ENCODE measurements around the gene UNC45A.
"Not testable (repeated sequence)": the region's sequence is repeated elsewhere in the genome, so short reads cannot be mapped to it uniquely, and the experiment has no call there.

The UNC45A gene

DNA sequence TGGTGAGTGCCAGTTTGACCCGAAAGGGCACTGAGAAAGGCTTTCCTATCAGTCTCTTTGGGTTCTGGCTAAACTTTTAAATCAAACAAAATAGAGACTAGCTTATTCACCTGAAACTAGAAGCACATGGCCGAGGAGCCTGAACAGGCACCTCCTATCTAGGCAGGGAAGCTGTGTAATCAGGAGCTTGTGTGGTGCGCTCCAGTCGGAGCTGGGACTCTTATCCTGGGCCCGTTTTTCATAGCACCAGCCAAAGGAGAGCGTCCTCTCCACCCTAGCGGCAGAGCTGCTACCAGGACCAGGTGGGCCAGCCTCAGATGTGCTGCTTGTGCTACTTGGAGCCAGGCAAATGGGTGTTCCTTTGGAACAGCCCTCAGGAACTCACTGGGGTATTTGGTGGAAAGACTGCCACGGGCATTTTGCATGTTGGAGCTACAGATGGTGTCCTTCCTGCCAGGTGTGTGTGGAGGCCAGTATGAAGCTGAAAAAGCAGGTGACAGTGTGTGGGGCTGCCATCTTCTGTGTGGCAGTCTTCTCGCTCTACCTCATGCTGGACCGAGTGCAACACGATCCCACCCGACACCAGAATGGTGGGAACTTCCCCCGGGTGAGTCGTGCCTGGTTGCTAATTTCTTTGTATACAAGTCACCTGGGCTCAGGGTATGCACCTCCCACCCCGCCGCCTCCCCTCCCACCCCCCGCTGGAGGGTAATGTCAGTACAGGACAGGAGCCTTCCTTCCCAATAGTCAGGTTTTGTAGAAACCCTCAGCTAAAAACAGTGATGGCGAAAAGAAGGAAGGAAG lies 31.1 kb upstream of the UNC45A start:
- no peak for DNase-seq (ENCODE audit: low read depth in 2 of 2)

DNA sequence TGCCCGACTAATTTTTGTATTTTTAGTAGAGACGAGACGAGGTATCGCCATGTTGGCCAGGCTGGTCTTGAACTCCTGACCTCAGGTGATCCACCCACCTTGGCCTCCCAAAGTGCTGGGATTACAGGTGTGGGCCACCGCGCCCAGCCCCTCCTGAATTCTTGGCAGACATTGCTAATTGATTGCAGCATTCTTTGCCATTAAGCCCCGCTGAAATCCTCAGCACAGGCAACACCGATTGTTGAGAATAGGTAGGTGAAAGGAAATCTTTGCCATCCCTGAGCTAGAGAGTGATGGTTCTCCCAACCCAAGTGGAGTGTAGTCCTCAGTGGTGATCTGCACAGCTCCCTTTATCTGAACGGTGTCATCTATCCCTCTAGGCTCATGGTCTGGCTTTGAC lies 30.3 kb upstream of the UNC45A start:
- no peak for DNase-seq (ENCODE audit: low read depth in 2 of 2)

DNA sequence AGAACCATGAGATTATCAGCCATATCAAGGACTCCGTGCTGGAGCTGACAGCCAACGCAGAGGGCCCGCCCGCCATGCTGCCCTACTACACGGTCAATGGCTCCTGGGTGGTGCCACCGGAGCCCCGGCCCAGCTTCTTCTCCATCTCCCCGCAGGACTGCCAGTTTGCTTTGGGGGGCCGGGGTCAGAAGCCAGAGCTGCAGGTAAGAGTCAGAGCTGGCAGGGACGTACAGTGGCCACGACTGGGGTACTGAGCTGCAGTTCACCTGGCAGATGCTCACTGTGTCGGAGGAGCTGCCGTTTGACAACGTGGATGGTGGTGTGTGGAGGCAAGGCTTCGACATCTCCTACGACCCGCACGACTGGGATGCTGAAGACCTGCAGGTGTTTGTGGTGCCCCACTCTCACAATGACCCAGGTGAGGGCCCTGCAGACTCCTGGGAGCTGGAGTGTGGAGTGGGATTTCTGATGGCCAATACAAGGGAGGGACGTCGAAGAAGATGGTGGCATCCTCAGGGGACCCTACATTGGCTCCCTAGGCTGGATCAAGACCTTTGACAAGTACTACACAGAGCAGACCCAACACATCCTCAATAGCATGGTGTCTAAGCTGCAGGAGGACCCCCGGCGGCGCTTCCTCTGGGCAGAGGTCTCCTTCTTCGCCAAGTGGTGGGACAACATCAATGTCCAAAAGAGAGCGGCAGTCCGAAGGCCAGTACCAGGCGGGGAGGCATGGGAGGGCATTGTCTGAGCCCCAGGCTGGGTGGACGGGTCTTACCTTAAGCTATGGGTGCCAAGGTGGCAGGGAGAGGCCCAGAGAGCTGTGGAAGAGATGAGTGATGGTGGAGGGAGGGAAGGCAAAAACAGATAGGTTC lies 29.5 kb upstream of the UNC45A start:
- no peak for DNase-seq (ENCODE audit: low read depth in 2 of 2)

DNA sequence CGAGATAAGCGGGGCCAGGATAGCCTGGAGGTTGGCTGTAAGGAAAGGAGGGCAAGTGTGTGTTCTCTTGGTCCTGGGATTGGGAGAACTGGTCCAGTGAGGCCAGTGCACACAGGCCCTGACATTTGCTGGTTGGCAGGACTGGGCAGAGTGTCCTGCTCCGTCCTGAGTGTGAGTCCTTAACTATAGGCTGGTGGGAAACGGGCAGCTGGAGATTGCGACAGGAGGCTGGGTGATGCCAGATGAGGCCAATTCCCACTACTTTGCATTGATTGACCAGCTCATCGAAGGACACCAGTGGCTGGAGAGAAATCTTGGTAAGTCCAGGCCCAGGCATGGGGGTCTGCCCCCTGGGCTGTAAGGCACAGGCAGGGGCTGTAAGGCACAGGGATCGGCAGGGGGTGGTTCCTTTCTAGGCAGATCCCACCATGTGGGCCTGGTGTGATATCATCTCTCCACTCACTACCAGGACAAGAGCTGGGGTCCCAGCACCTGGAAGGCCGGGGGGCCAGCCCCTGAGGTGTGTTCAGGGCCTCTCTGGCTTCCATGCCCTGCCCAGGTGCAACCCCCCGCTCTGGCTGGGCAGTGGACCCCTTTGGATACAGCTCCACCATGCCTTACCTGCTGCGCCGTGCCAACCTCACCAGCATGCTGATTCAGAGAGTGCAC lies 28.8 kb upstream of the UNC45A start:
- no peak for DNase-seq (ENCODE audit: low read depth in 2 of 2)

DNA sequence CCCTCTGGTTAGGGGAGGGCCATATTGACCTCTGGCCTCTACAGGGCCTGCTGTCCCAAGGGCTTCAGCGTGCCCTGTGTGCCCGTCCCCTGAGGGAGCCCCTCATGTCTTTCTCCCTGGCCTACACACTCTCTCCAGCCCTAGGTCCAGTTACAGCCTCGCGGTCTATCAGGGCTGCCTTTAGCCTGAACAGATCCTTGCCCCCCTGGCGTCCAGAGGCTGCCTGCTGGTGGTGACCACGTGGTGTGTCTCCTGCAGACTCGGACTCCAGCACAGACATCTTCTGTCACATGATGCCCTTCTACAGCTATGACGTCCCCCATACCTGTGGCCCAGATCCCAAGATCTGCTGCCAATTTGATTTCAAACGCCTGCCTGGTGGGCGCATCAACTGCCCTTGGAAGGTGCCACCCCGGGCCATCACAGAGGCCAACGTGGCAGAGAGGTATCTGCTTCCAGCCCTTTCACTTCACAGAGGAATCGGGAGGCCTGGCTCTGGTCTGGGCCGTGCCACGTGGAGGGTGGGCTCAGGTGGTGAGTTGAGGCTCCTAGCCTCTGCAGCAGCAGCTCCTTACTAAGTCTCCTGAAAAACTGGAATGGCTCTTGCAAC lies 27.9 kb upstream of the UNC45A start:
- DNase-seq (ENCODE audit: low read depth in 2 of 2), result no peak

DNA sequence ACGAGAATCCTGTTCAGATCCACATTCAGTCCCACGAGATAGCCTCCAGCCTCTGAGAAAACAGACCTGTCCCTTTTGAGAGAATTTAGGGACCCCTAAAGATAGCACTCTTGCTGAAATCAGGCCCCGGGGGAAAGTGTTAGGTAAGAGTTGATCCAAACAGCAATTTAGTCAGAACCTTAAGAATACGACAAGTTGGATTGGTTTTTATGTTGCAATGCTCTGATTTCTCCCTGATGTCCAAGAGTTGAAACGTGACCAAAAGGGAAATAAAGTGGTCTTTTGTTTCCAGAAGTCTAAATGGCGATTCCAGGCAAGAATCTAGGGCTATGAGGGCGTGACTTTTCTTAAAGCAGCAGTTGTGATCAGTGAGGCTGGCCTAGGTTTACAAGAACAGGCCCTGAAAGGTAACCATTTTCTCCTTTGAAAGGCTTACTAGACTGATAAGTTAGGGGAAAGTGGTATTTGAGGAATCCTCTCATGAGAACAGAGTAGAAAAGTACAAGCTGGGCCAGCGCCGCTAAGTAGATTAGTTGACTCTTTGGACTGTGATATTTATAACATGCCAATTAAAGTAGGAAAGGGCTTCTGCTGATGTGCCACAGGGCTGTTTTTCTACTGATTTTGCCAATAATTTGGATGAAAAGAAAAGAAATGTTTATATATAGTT lies 27.1 kb upstream of the UNC45A start:
- no peak for DNase-seq (ENCODE audit: low read depth in 2 of 2)

DNA sequence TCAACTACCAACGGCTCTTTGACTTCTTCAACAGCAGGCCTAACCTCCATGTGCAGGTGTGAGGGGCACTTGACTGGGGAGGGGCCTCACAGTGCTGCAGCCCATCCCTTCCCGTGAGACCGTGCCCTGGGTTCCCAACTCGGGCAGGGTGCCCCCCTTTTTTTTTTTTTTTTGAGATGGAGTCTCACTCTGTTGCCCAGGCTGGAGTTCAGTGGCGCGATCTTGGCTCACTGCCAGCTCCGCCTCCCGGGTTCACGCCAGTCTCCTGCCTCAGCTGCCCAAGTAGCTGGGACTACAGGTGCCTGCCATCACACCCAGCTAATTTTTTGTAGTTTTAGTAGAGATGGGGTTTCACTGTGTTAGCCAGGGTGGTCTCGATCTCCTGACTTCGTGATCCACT lies 25.6 kb upstream of the UNC45A start:
- not testable (repeated sequence) for DNase-seq (ENCODE audit: low read depth in 2 of 2)

DNA sequence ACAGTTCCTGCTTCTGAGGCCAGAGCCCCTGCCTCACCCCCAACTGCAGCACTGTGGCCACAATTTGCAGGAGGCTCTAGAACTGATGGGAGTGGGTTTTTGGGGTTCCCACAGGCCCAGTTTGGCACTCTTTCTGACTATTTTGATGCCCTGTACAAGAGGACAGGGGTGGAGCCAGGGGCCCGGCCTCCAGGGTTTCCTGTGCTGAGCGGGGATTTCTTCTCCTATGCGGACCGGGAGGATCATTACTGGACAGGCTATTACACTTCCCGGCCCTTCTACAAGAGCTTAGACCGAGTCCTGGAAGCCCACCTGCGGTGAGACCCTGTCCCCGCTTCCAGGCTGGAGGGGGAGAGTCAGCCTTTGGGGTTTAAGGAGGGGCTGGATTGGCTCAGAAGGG lies 25.1 kb upstream of the UNC45A start:
- DNase-seq (ENCODE audit: low read depth in 2 of 2), result no peak

DNA sequence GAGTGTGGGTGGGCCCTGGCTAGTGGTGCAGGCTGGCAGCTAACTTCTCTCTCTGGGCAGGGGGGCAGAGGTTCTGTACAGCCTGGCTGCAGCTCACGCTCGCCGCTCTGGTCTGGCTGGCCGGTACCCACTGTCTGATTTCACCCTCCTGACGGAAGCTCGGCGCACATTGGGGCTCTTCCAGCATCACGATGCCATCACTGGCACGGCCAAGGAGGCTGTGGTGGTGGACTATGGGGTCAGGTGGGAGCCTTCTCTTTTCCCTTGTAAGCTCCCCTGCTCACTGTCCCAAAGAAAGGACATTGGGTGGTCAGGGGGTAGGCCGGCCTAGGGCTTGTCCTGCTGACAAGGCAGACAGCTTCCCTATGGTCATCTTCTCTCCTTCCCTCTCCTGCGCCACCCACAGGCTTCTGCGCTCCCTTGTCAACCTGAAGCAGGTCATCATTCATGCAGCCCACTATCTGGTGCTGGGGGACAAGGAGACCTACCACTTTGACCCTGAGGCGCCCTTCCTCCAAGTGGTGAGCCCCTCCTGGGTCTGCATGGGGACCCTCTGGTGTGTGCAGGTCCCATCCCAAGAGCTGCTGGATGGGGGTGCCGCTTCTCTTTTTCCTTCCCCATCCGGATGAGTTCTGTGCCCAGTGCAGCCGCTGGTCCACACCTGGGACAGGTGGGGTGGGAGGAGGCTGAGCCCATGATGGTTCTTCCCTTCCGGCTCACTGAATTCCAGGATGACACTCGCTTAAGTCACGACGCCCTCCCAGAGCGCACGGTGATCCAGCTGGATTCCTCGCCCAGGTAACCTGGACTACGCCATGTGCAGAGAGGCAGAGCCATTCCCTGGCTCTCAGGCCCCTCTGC lies 24.4 kb upstream of the UNC45A start:
- no peak for DNase-seq (ENCODE audit: low read depth in 2 of 2)

DNA sequence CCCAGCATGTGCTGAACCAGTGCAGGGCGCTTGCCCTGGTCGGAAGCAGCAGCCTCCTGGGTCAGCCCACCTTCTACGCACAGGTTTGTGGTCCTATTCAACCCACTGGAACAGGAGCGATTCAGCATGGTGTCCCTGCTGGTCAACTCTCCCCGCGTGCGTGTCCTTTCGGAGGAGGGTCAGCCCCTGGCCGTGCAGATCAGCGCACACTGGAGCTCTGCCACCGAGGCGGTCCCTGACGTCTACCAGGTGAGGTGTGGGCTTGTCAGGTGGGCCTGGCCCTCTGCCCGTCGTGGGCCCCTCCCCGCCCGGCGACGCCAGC lies 23.8 kb upstream of the UNC45A start:
- DNase-seq (ENCODE audit: low read depth in 2 of 2), result no peak

DNA sequence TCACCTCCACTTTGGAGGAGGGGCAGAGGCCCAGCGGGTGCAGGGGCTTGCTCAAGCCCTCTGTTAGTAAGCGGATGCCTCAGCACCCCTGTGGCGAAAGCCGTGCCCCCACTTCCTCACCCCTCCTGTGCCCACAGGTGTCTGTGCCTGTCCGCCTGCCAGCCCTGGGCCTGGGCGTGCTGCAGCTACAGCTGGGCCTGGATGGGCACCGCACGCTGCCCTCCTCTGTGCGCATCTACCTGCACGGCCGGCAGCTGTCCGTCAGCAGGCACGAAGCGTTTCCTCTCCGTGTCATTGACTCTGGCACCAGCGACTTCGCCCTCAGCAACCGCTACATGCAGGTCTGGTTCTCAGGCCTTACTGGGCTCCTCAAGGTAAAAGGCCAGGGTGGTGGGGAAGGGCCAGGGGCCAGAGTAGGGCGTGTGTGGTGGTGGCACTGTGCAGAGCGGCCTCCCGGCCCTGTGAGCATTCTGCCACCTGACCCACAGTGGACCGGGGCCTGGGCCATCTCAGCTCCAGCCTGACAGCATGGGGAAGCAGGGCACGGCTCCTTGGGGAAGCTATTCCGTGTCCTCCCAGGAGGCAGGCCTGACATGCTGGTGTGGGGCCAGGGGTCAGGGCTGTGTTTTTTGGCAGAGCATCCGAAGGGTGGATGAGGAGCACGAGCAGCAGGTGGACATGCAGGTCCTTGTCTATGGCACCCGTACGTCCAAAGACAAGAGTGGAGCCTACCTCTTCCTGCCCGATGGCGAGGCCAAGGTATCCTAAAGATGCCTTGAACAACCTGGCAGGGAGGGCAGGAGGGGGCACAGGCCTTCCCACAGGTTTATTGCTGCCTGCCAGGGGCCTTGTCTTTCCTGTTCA lies 22.9 kb upstream of the UNC45A start:
- DNase-seq (ENCODE audit: low read depth in 2 of 2), result no peak

DNA sequence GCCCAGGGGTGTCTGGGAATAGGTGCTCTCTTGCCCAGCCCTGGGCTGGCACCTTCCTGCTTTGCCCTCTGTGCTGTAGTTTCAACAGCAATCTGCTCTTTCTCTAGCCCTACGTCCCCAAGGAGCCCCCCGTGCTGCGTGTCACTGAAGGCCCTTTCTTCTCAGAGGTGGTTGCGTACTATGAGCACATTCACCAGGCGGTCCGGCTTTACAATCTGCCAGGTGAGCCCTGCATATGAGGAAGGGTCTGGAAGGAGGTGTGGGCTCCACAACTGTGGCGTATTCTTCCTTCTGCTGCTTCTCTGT lies 22.4 kb upstream of the UNC45A start:
- no peak for DNase-seq (ENCODE audit: low read depth in 2 of 2)

DNA sequence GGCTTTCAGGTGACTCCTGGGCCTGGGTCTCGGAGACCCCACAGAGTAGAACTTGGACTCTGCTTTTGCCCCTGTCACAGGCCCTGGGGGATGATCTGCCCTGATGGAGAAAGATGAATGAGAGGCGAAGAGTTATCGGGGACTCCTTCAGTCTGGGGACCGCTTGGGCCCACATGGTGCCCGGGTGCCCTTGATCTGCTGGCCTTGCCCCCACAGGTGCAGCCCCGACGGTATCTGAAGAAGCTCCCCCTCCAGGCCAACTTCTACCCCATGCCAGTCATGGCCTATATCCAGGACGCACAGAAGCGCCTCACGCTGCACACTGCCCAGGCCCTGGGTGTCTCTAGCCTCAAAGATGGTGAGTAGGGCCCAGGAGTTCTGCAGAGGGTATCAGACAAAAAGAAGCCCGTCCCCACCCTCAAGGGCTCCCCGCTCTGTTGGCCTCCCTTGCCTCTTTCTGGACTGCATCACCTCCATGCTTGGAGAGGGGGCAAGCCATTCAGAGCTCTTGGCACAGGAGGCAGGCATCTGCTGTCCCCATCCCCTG lies 21.6 kb upstream of the UNC45A start:
- no peak for DNase-seq (ENCODE audit: low read depth in 2 of 2)

DNA sequence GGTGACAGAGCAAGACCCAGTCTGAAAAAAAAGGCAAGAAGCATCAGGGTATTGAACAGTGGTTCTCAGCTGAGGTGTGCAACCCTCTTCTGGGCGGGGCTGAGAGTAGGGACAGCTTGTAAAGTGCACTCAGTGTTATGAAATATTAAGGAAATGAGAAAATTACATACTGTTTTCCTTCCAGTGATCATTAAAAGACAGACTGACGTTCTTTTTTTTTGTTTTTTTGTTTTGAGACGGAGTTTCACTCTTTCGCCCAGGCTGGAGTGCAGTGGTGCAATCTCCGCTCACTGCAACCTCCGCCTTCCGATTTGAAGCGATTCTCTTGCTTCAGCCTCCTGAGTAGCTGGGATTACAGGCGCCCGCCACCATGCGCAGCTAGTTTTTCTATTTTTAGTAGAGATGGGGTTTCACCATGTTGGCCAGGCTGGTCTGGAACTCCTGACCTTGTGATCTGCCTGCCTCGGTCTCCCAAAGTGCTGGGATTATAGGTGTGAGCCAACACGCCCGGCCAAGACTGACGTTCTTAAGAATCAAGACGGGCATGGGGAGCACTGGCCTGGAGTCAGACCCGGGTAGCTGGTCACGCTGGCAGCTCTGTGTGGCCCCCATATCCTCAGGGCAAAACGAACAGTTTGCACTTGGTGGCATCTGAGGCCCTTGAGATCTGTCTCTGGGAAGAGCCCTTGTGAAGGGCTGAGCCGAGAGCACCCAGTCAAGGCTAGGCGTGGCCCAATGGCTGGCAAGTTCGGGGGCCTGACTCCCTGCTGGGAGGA lies 20.6 kb upstream of the UNC45A start:
- no peak for DNase-seq (ENCODE audit: low read depth in 2 of 2)

DNA sequence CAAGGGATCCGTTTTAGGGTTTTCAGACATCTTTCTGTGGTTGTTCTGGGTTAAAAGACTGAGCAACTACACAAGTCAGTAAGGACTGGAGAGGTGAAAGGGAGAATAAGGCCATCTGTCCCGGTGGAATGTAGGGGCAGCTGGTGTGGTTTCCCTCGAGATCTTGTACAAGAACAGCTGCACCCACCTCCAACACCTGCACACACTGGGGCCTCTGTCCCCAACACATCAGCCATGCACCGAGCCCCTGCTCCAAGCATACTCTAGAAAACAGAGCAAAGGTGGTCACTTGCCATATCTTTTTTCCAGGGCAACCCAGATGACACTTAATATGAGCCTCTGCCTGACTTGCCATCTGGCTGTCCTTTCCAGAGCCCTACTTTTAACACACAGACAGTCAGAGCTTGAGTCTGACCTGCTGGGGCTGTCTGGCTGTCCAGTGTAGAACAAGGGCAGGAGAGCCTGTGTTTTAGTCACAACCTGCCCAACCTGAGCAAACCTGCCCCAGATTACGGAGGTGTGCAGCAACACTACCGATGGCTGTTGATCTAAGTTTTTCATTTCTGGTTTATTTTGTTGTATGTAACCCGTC lies 19.8 kb upstream of the UNC45A start:
- no peak for DNase-seq (ENCODE audit: low read depth in 2 of 2)

DNA sequence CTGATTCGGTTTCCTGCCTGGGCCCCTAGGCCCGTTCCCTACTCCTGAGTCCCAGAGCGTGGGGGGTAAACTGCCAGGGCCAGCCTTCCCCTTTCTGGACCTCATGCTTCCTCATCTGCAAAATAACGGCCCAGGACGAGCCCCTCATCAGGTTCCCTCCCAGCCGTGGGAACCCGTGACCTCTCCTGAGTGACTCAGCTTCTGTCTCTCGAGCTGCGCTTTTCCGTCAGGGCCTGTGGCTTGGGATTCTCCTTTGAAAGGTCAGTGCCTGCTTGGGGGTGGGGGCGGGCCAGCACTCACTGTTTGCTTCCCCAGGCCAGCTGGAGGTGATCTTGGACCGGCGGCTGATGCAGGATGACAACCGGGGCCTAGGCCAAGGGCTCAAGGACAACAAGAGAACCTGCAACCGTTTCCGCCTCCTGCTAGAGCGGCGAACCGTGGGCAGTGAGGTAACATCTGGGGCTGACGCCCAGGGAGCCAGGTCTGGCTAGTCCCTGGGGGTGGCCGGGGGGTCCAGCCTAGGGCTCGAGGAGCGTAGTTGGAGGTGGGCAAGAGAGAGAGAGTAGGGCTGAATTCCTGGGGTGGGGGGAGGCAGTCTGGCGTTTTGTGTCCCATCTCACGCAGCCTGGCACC lies 19.2 kb upstream of the UNC45A start:
- no peak for DNase-seq (ENCODE audit: low read depth in 2 of 2)

DNA sequence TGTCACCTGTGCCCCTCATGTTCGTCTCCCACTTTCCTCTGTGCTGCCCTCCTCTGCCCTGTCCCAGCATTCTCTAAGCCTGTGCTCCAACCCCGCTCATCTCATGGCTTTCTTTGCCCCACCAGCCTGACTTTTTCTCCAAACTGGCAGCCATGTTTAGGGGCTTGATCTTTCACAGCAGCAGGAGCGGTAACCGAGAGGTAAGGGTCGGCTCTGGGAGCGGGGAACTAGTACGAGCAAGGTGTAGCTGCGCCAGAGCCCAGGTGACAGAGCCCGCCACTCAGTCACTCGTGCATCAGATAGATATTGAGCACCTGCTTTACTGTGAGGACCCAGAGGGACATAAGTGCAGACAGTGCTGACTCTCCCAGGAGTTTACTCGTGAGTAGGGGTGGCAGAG lies 18.6 kb upstream of the UNC45A start:
- no peak for DNase-seq (ENCODE audit: low read depth in 2 of 2)

DNA sequence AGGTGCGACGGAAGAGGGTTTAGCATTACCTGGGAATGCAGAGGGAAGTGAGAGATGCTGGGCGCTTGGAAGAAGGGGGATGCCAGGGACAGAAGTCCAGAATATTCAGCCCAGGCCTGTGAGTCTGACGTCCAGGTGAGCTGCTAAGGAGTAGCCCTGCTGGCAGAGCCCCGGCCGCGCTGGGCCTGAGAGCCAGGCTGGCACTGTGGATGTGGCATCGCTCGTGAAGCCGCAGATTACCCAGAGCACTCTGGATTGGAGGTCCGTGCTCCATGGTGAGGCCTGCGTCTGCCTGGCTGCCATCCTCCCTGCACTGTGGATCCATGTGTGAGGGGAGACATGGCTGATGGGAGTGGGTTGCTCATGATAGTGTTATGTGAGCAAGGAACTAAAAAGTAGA lies 17.5 kb upstream of the UNC45A start:
- no peak for DNase-seq (ENCODE audit: low read depth in 2 of 2)

Measured in stimulated activated CD4-positive, alpha-beta T cell treated with anti-CD3 and anti-CD28 coated beads, Interleukin-15, amount 100 ng/mL, for 48 hours (primary cell).